ENCODE measurements around the gene SVEP1.

The SVEP1 gene

GRCh38 chr9:110566156-110566555 is 13.4 kb downstream of the SVEP1 start:
- TF ChIP-seq, protein P1, sequence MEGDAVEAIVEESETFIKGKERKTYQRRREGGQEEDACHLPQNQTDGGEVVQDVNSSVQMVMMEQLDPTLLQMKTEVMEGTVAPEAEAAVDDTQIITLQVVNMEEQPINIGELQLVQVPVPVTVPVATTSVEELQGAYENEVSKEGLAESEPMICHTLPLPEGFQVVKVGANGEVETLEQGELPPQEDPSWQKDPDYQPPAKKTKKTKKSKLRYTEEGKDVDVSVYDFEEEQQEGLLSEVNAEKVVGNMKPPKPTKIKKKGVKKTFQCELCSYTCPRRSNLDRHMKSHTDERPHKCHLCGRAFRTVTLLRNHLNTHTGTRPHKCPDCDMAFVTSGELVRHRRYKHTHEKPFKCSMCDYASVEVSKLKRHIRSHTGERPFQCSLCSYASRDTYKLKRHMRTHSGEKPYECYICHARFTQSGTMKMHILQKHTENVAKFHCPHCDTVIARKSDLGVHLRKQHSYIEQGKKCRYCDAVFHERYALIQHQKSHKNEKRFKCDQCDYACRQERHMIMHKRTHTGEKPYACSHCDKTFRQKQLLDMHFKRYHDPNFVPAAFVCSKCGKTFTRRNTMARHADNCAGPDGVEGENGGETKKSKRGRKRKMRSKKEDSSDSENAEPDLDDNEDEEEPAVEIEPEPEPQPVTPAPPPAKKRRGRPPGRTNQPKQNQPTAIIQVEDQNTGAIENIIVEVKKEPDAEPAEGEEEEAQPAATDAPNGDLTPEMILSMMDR (IDR thresholded peaks at IDR 0.05; ENCODE audit: insufficient read depth, low read depth, low read length, missing control alignments), result no peak
- no peak overlapping the region for H3K4me3 ChIP-seq (ENCODE audit: low read length)
- no peak for DNase-seq (ENCODE audit: low read depth)

DNA sequence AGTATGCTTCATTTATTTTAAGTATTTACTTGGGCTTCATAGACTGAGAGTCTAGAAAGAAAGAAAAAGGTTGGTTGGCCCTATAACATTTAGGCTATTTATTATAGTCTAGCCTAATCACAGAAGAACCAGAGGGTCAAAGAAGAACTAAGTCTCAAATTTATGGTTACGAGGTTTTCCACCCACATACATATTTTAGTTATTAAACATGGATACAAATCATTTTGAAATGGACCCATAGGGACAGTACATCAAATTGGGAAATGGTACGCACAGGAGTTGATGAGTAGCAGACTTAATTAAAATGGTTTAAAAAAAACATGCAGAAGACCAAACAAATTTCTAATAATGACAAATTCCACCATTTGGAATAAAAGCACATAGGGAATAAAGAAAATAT is 17.7 kb downstream of the SVEP1 start:
- TF ChIP-seq, protein P1 (IDR thresholded peaks at IDR 0.05; ENCODE audit: insufficient read depth, low read depth, low read length, missing control alignments), result no peak
- no peak for DNase-seq (ENCODE audit: low read depth)
- H3K4me3 ChIP-seq (ENCODE audit: low read length), result no peak overlapping the region

- peak; percentile 41 for DNase-seq (ENCODE audit: low read depth)
- H3K4me3 ChIP-seq (ENCODE audit: low read length), result no peak overlapping the region
- TF ChIP-seq, protein P1 (IDR thresholded peaks at IDR 0.05; ENCODE audit: insufficient read depth, low read depth, low read length, missing control alignments), result no peak
Observed at GRCh38 chr9:110559869-110560268, 19.7 kb downstream of the SVEP1 start.

DNA sequence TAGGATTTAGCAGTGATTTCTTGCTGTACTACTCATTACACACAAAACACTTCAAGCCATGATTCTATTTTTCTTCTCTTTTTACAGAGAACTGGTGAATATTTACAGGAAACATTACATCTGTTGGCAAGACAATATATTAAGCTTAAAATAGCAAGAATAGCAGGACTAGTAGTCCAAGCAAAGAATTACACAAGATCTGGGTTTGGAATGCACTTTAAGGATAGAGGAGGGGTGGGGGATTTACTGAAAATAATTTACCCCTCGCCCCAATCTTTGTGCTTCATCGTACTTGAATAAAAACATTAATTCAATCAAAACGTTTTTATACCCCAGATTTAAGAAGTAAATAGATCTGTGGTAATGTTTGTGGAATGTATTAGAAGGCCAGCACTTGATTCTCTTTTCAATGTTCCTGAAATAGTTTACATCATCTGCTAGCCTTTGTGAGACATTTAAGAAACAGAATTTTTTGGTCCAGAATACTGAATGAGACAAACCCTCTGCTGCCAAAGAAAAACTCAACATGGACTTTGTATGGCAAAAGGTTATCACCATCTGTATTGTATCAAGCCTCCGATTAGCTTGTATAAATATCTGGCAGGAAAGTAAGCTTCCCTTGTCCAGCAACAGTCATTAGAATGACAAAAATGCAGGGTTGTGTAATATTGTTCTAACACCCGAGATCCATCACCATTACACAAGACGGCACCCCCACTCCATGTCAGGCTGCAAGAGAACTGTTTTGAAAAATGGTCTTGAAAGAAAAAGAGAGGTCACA is 23.8 kb downstream of the SVEP1 start:
- DNase-seq (ENCODE audit: low read depth), result peak; percentile 76
- no peak overlapping the region for H3K4me3 ChIP-seq (ENCODE audit: low read length)
- TF ChIP-seq, protein P1 (IDR thresholded peaks at IDR 0.05; ENCODE audit: insufficient read depth, low read depth, low read length, missing control alignments), result no peak

- TF ChIP-seq, protein P1 (IDR thresholded peaks at IDR 0.05; ENCODE audit: insufficient read depth, low read depth, low read length, missing control alignments), result no peak
- no peak overlapping the region for H3K4me3 ChIP-seq (ENCODE audit: low read length)
- DNase-seq (ENCODE audit: low read depth), result no peak
Observed at GRCh38 chr9:110546411-110546871, 33.1 kb downstream of the SVEP1 start.

- TF ChIP-seq, protein P1 (IDR thresholded peaks at IDR 0.05; ENCODE audit: insufficient read depth, low read depth, low read length, missing control alignments), result no peak
- H3K4me3 ChIP-seq (ENCODE audit: low read length), result no peak overlapping the region
- peak; percentile 30 for DNase-seq (ENCODE audit: low read depth)
Observed at GRCh38 chr9:110545705-110546104, 33.8 kb downstream of the SVEP1 start.

GRCh38 chr9:110543631-110544051 is 35.9 kb downstream of the SVEP1 start:
- H3K4me3 ChIP-seq (ENCODE audit: low read length), result no peak overlapping the region
- DNase-seq (ENCODE audit: low read depth), result no peak
- TF ChIP-seq, protein P1 (IDR thresholded peaks at IDR 0.05; ENCODE audit: insufficient read depth, low read depth, low read length, missing control alignments), result no peak
